Body of pancreas (tissue), 4 donors: ENCODE results near the gene PRR36. TPM values are rescaled to one million over a fixed set of nuclear protein-coding genes. Genes with fewer than 3 reads are reported as not detected.

Experiments used
- ATAC-seq: fragments of 150-250 bp; one replicate; pipeline ENCODE4 v1.9.1; 2016
- DNase-seq, 4 donors: peaks; one replicate each; pipeline ENCODE4 v3.0.0-alpha.2; 2019
- H3K27ac ChIP-seq, 4 donors: fragments of 200-600 bp; sonication (generic); 1 replicate in 3 of 4; 2 replicates in 1 of 4; pipeline versions ENCODE4 v1.5.1 to v1.6.1; 2016 to 2019; ENCODE audit warnings: mild to moderate bottlenecking in 1 of 4, mixed read lengths in 1 of 4, moderate library complexity in 1 of 4
- H3K27me3 ChIP-seq, 2 donors: fragments of 200-600 bp; sonication (generic); one replicate each; pipeline ENCODE4 v1.6.0; 2016; ENCODE audit warnings: mild to moderate bottlenecking in 1 of 2
- H3K36me3 ChIP-seq, 2 donors: fragments of 200-600 bp; sonication (generic); replicated peaks in 1 of 2; 2 replicates each; pipeline ENCODE4 v1.5.1; 2016; ENCODE audit warnings: low read depth in 2 of 2; ENCODE audit not compliant: insufficient read depth in 1 of 2
- H3K4me1 ChIP-seq: fragments of 200-600 bp; sonication (generic); one replicate; pipeline ENCODE4 v1.6.0; 2016
- H3K4me3 ChIP-seq, 2 donors: fragments of 200-600 bp; sonication (generic); 1 replicate in 1 of 2; 2 replicates in 1 of 2; pipeline ENCODE4 v1.5.1; 2016 to 2019
- H3K9me3 ChIP-seq, 3 donors: fragments of 200-600 bp; sonication (generic); 1 replicate in 2 of 3; 2 replicates in 1 of 3; pipeline ENCODE4 v1.5.1; 2016
- POLR2A ChIP-seq, 3 donors: fragments of 450-650 bp; IDR thresholded peaks; one replicate each; pipeline ENCODE4 v1.6.1; 2016; ENCODE audit warnings: antibody characterized with exemption in 3 of 3, mild to moderate bottlenecking in 2 of 3
- WGBS, 2 donors: methylation state at CpG; one replicate each; pipeline ENCODE4 v1.1.5; 2017; 5-methylcytosine and 5-hydroxymethylcytosine counted together
- intact Hi-C: fragments of 100-400 bp; cut with DNase I; formaldehyde crosslinking; loops from one replicate; pipeline ENCODE4 v1.15.1; 2023
- total RNA-seq, 2 donors: library from RNA; depleted of rRNA; stranded (reverse); fragments of >200 nt; gene quantifications; one replicate each; pipeline ENCODE4 v1.1.0, GENCODE V29; 2016
- TF ChIP-seq, protein P1 (sequence below), 7 experiments: fragments of 450-650 bp in 4 of 7; fragments of 200-600 bp in 3 of 7; sonication (generic) in 3 of 7; IDR thresholded peaks; one replicate each; pipeline ENCODE4 v1.5.1; 2016 to 2019; ENCODE audit warnings: antibody characterized with exemption in 7 of 7

Gene PRR36
- total RNA-seq, 2 donors from 2014 or later: 1.0 to 12.9 TPM

DNA sequence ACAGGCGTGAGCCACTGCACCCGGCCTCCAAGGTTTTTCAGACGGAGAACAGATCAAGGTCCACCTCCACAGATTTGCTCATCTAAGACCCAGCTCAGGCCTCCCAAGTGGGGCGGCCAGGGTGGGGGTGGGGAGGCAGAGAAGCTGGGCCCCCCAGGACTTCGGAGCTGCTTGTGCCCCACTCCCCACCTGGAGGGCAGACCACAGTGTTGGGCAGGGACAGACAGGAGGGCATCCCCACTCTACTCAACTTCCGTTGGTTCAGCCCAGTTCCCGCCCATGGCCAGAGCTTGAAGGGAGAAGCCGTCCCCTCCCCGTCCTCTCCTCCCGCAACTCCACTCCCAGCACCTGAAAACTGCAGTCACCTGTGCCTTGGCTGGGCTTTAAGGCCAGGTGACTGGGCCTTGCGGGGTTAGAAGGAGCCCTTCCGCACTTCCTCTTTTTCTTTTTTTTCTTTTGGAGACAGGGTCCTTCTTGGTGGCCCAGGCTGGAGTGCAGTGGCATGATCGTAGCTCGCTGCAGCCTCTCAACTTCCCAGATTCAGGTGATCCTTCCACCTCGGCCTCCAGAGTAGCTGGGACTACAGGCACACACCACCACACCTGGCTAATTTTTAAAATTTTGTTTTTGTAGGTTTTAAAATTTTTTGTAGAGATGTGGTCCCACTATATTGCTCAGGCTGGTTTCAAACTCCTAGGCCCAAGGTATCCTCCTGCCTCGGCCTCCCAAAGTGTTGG lies 13.4 kb upstream of the PRR36 start:
- H3K4me3 ChIP-seq: no peak overlapping the region
- TF ChIP-seq POLR2A (IDR thresholded peaks at IDR 0.05): no peak
- TF ChIP-seq, protein P1, sequence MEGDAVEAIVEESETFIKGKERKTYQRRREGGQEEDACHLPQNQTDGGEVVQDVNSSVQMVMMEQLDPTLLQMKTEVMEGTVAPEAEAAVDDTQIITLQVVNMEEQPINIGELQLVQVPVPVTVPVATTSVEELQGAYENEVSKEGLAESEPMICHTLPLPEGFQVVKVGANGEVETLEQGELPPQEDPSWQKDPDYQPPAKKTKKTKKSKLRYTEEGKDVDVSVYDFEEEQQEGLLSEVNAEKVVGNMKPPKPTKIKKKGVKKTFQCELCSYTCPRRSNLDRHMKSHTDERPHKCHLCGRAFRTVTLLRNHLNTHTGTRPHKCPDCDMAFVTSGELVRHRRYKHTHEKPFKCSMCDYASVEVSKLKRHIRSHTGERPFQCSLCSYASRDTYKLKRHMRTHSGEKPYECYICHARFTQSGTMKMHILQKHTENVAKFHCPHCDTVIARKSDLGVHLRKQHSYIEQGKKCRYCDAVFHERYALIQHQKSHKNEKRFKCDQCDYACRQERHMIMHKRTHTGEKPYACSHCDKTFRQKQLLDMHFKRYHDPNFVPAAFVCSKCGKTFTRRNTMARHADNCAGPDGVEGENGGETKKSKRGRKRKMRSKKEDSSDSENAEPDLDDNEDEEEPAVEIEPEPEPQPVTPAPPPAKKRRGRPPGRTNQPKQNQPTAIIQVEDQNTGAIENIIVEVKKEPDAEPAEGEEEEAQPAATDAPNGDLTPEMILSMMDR (IDR thresholded peaks at IDR 0.05): no peak
- ATAC-seq (no peak), DNase-seq (no peak)
- no peaks in the 10 kb centered on the region for H3K27me3 ChIP-seq
- H3K27ac ChIP-seq: no peak overlapping the region
- no peaks in the 10 kb centered on the region for H3K36me3 ChIP-seq
- H3K9me3 ChIP-seq: no peaks in the 10 kb centered on the region
- 73 to 82% methylated on average over 16 of the region's 16 CpGs for WGBS, 2 donors
- intact Hi-C loops: no loop called here
- peaks cover 19% of the 10 kb centered on the region for H3K4me1 ChIP-seq

DNA sequence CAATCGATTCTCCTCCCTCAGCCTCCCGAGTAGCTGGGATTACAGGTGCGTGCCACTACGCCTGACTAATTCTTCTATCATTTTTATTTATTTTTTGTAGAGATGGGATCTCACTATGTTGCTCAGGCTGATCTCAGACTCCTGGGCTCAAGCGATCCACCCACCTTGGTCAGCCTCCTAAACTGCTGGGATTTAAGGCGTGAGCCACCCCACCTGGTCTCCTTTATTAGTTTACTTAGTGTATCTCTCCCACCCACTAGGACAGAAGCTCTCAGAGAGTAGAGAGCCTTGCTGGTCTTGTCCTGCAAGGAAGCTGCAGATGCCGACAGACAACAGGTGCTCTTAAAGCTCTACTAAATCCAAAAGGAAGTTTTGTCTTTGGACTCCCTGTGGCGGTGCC lies 11.6 kb upstream of the PRR36 start:
- H3K36me3 ChIP-seq: no peaks in the 10 kb centered on the region
- WGBS, 2 donors: 87 to 88% methylated on average over 8 of the region's 8 CpGs
- no peak for ATAC-seq

DNA sequence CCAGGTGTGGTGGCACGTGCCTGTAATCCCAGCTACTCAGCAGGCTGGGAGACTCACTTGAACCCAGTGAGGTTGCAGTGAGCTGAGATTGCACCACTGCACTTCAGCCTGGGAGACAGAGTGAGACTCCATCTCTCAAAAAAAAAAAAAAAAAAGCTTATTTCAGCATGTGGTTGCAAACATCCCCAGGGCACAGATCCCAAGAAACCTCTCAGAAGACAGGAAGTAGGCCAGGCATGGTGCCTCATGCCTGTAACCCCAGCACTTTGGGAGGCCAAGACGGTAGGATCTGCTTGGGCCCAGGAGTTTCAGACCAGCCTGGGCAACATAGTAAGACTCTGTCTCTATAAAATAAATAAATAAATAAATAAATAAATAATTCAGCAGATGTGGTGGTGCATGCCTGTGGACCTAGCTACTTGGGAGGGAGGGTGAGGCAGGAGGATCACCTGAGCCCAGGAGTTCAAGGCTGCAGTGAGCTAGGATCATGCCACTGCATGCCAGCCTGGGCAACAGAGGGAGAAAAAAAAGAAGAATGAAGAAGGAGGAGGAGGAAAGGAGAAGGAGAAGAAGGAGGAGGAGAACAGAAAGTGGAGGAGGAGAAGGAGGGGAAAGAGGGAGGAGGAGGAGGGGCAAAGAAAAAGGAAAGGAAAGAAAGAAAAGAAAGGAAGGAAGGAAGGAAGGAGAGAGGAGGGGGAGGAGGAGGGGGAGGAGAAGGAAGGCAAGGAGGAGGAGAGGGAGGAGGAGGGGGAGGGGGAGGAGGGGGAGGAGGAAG lies 9.8 kb upstream of the PRR36 start:
- ATAC-seq: no peak
- WGBS, 2 donors: 85 to 90% methylated on average over 2 of the region's 2 CpGs
- no peak for DNase-seq
- H3K27me3 ChIP-seq: no peaks in the 10 kb centered on the region
- H3K4me1 ChIP-seq: peaks cover 8% of the 10 kb centered on the region
- TF ChIP-seq POLR2A (IDR thresholded peaks at IDR 0.05): no peak
- TF ChIP-seq, protein P1 (IDR thresholded peaks at IDR 0.05): no peak
- no peaks in the 10 kb centered on the region for H3K9me3 ChIP-seq
- no peak overlapping the region for H3K27ac ChIP-seq
- H3K4me3 ChIP-seq: no peak overlapping the region
- H3K36me3 ChIP-seq: no peaks in the 10 kb centered on the region
- intact Hi-C loops: no loop called here

More for the DNA sequence above, 11.6 kb upstream of the PRR36 start:
- intact Hi-C loops: no loop called here
- Histone ChIP-seq H3K4me1 (peaks cover 19% of the 10 kb centered on the region), H3K4me3 (no peak overlapping the region), H3K27me3 (no peaks in the 10 kb centered on the region), H3K27ac (no peak overlapping the region), H3K9me3 (no peaks in the 10 kb centered on the region)
- TF ChIP-seq, protein P1 (IDR thresholded peaks at IDR 0.05): no peak
- no peak for TF ChIP-seq POLR2A (IDR thresholded peaks at IDR 0.05)
- no peak for DNase-seq

DNA sequence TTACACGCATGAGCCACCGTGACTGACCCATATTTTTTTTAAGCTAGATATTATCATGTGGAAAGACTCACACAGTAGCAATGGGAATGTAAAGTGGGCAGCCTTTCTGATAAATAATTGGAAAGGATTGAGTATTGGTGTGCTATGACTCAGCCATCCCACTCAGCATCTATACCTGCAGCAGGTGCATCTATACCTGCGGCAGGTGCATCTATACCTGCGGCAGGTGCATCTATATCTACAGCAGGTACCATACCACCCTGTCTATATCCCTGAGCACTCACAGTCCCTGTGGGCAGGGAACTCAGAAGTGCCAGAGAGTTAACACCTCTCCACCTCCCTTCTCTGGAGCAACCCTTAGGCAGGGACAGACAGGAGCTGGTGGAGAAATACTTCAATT lies 8.9 kb upstream of the PRR36 start:
- no peak for ATAC-seq
- no peak for DNase-seq
- TF ChIP-seq, protein P1 (IDR thresholded peaks at IDR 0.05): no peak
- TF ChIP-seq POLR2A (IDR thresholded peaks at IDR 0.05): no peak
- intact Hi-C loops: no loop called here
- Histone ChIP-seq H3K27ac (no peak overlapping the region), H3K4me1 (peaks cover 4% of the 10 kb centered on the region), H3K9me3 (no peaks in the 10 kb centered on the region), H3K36me3 (no peaks in the 10 kb centered on the region), H3K4me3 (no peak overlapping the region), H3K27me3 (no peaks in the 10 kb centered on the region)
- 81 to 87% methylated on average over 4 of the region's 4 CpGs for WGBS, 2 donors
